Panc1 (cell line): ENCODE measurements around the gene KCNA10. TPM values are rescaled to one million over a fixed set of nuclear protein-coding genes. Genes with fewer than 3 reads are reported as not detected.

Experiments used
- ATAC-seq: fragments of 200-7000 bp; cut with Tn5 transposase; 2 replicates; pipeline ENCODE4 v1.9.1; 2020; ENCODE audit warnings: mild to moderate bottlenecking, moderate library complexity
- BruUV-seq: library from RNA; stranded (reverse); fragments of 400-500 nt; replicated peaks from 2 replicates; lab custom pipeline; 2021; lab: Mats Ljungman, UMichigan
- CTCF ChIA-PET: fragments of 300-600 bp; sonication (Branson Sonifier 250); formaldehyde crosslinking; loops from one replicate; lab custom pipeline; 2022; ENCODE audit warnings: antibody characterized with exemption; lab: Charles Lee
- POLR2A ChIA-PET: fragments of 300-600 bp; sonication (Branson Sonifier 250); formaldehyde crosslinking; loops from one replicate; lab custom pipeline; 2022; ENCODE audit warnings: antibody characterized with exemption; lab: Charles Lee
- DNase-seq: peaks from one replicate; pipeline ENCODE4 v3.0.0-alpha.2; 2010; ENCODE audit warnings: low read depth, low spot score
- H3K27ac ChIP-seq: 2 replicates; pipeline ENCODE4 v1.5.1; 2011; ENCODE audit warnings: mild to moderate bottlenecking, low read length, inconsistent platforms
- H3K27me3 ChIP-seq: fragments of 200-500 bp; sonication (Bioruptor generic); 2 replicates; pipeline ENCODE4 v1.6.0; 2014; ENCODE audit warnings: low read length, inconsistent platforms; ENCODE audit not compliant: control insufficient read depth, insufficient read depth
- H3K36me3 ChIP-seq: fragments of 200-500 bp; sonication (Bioruptor generic); 2 replicates; pipeline ENCODE4 v1.5.1; 2014; ENCODE audit warnings: inconsistent platforms, mild to moderate bottlenecking, low read length, moderate library complexity; ENCODE audit not compliant: control insufficient read depth, insufficient read depth
- H3K4me1 ChIP-seq: 2 replicates; pipeline ENCODE4 v1.5.1; 2011; ENCODE audit warnings: inconsistent platforms, mild to moderate bottlenecking, low read length, moderate library complexity; ENCODE audit not compliant: control insufficient read depth, insufficient read depth
- H3K4me3 ChIP-seq, 2 experiments: 2 replicates each; pipeline ENCODE4 v1.5.1; 2011 to 2012; ENCODE audit warnings: low read depth in 2 of 2, low read length in 2 of 2, mild to moderate bottlenecking in 2 of 2, inconsistent platforms in 1 of 2, moderate library complexity in 1 of 2
- H3K9me3 ChIP-seq: fragments of 200-500 bp; sonication (Bioruptor generic); 2 replicates; pipeline ENCODE4 v1.5.1; 2014; ENCODE audit warnings: low read depth, mild to moderate bottlenecking, inconsistent platforms, low read length, moderate library complexity; ENCODE audit not compliant: control insufficient read depth, insufficient read depth
- CTCF ChIP-seq: fragments of 450-650 bp; IDR thresholded peaks from 2 replicates; pipeline ENCODE4 v1.5.1; 2017; ENCODE audit warnings: mild to moderate bottlenecking
- POLR2AphosphoS5 ChIP-seq: IDR thresholded peaks from 2 replicates; pipeline ENCODE4 v1.6.1; 2012; ENCODE audit warnings: mild to moderate bottlenecking, low read depth, low read length, moderate library complexity
- REST ChIP-seq, 2 experiments: IDR thresholded peaks; 2 replicates each; pipeline ENCODE4 v1.6.1; 2011 to 2012; ENCODE audit warnings: low read depth in 2 of 2, control low read depth in 1 of 2, low read length in 1 of 2, mild to moderate bottlenecking in 1 of 2, moderate library complexity in 1 of 2; ENCODE audit not compliant: insufficient read depth in 1 of 2
- SIN3A ChIP-seq: IDR thresholded peaks from 2 replicates; pipeline ENCODE4 v1.6.1; 2012; ENCODE audit warnings: low read depth, mild to moderate bottlenecking, low read length, moderate library complexity, borderline replicate concordance; ENCODE audit not compliant: insufficient read depth
- TCF7L2 ChIP-seq: IDR thresholded peaks from 2 replicates; pipeline ENCODE4 v1.6.1; 2011; ENCODE audit warnings: mild to moderate bottlenecking, low read depth, low read length, inconsistent platforms
- in situ Hi-C: cut with HindIII; loops from 2 replicates; pipeline ENCODE4 v1.10.0; 2016; ENCODE audit warnings: low sequenced_read_pairs, low pct_unique_long_range_greater_than_20kb
- intact Hi-C: fragments of 100-400 bp; cut with micrococcal nuclease; formaldehyde crosslinking; loops from one replicate; pipeline ENCODE4 v1.10.0; 2022; ENCODE audit not compliant: unreplicated experiment
- total RNA-seq: library from RNA; stranded (reverse); gene quantifications from one replicate; pipeline ENCODE4 v1.2.1, GENCODE V29; 2021; ENCODE audit not compliant: unreplicated experiment

Gene KCNA10
- total RNA-seq, 1 experiment from 2014 or later = not detected

- no peaks in the 10 kb centered on the region for H3K4me1 ChIP-seq
- intact Hi-C loops = no loop called here
- no peak for TF ChIP-seq REST (IDR thresholded peaks at IDR 0.05; ENCODE audit: insufficient read depth in 1 of 2, low read depth in 2 of 2, low read length in 1 of 2)
- TF ChIP-seq SIN3A = no peak
- no peak for TF ChIP-seq POLR2AphosphoS5
Measured at GRCh38 chr1:110494036-110494435, 24.9 kb downstream of the KCNA10 start.

DNA sequence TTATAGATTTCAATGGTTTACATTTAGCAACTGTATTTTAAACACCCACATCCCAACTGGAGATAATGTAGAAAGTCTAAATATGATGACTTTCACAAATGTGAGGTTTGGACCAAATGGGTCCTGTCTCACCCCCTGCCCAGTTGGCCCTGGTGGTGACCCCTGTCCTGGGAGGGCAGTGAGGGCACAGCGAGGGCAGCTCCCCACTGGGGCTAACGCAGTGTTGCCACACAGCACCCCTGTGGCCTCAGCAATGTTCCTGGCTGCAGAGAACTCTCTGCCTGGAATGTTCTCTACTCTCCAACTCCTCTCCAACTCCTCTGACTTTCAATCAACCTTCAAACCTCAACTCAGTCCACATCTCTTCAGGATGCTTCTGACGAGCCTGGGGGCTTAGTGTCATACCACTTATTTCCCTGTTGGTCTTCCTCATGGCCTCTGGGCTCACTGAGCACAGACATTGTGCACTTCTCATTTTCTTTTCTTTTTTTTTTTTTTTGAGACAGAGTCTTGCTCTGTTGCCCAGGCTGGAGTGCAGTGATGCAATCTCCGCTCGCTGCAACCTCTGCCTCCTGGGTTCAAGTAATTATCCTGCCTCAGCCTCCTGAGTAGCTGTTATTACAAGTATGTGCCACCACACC, 25.8 kb downstream of the KCNA10 start:
- BruUV-seq = no TSS peak
- intact Hi-C loops (no loop called here), in situ Hi-C loops (no loop called here)
- no peaks in the 10 kb centered on the region for H3K36me3 ChIP-seq
- H3K9me3 ChIP-seq = no peaks in the 10 kb centered on the region
- ATAC-seq = no peak
- no peaks in the 10 kb centered on the region for H3K4me1 ChIP-seq
- CTCF ChIA-PET = no interaction called here
- no peak overlapping the region for H3K27ac ChIP-seq
- H3K4me3 ChIP-seq = no peak overlapping the region
- no peak for TF ChIP-seq POLR2AphosphoS5
- POLR2A ChIA-PET = no interaction called here
- no peak for DNase-seq
- no peaks in the 10 kb centered on the region for H3K27me3 ChIP-seq

More at GRCh38 chr1:110494036-110494435, 24.9 kb downstream of the KCNA10 start:
- in situ Hi-C loops = no loop called here
- ChIA-PET CTCF (no interaction called here), POLR2A (no interaction called here)
- Histone ChIP-seq H3K9me3 (no peaks in the 10 kb centered on the region), H3K27ac (no peak overlapping the region), H3K27me3 (no peaks in the 10 kb centered on the region), H3K4me3 (no peak overlapping the region), H3K36me3 (no peaks in the 10 kb centered on the region)
- BruUV-seq = no TSS peak
- ATAC-seq (no peak), DNase-seq (no peak)

- no TSS peak for BruUV-seq
- H3K36me3 ChIP-seq = no peaks in the 10 kb centered on the region
- H3K4me1 ChIP-seq = no peaks in the 10 kb centered on the region
- TF ChIP-seq SIN3A = no peak
- TF ChIP-seq TCF7L2 = no peak
- no peak for TF ChIP-seq CTCF
- no peak for TF ChIP-seq POLR2AphosphoS5
- no peak for TF ChIP-seq REST (IDR thresholded peaks at IDR 0.05; ENCODE audit: insufficient read depth in 1 of 2, low read depth in 2 of 2, low read length in 1 of 2)
- H3K9me3 ChIP-seq = no peaks in the 10 kb centered on the region
- no peak overlapping the region for H3K27ac ChIP-seq
- in situ Hi-C loops (no loop called here), intact Hi-C loops (no loop called here)
- H3K27me3 ChIP-seq = no peaks in the 10 kb centered on the region
- DNase-seq = no peak
- no peak overlapping the region for H3K4me3 ChIP-seq
- ChIA-PET CTCF (interaction anchor here (0.7 kb wide), 1 partner anchor 154 kb away, joined by 3 read pairs; no protein-coding TSS in a partner anchor), POLR2A (no interaction called here)
- ATAC-seq = no peak
Measured at GRCh38 chr1:110492573-110492972, 26.4 kb downstream of the KCNA10 start.
